HG02852 (cell line): ENCODE measurements around the gene SHF.

Experiments used
- ATAC-seq: cut with Tn5 transposase; IDR thresholded peaks from one replicate; pipeline ENCODE4 v1.9.1; 2021; ENCODE audit warnings: mild to moderate bottlenecking, moderate library complexity; ENCODE audit not compliant: unreplicated experiment

The SHF gene

GRCh38 chr15:45169608-45170480 lies 17.9 kb downstream of the SHF start:
- no peak for ATAC-seq

GRCh38 chr15:45168751-45169551 lies 18.8 kb downstream of the SHF start:
- no peak for ATAC-seq

GRCh38 chr15:45168286-45168685 lies 19.5 kb downstream of the SHF start:
- no peak for ATAC-seq

GRCh38 chr15:45167631-45168205 lies 20.0 kb downstream of the SHF start:
- ATAC-seq = no peak

- ATAC-seq = peak; percentile 91
These were observed 20.7 kb downstream of the SHF start for GRCh38 chr15:45166834-45167630.

- ATAC-seq = no peak
These were observed 22.2 kb downstream of the SHF start for GRCh38 chr15:45165536-45165935.

- ATAC-seq = no peak
These were observed 22.9 kb downstream of the SHF start for GRCh38 chr15:45164914-45165313.

GRCh38 chr15:45163508-45163856 lies 24.3 kb downstream of the SHF start:
- ATAC-seq = no peak

GRCh38 chr15:45162771-45163507 lies 24.8 kb downstream of the SHF start:
- ATAC-seq = peak; percentile 39

- no peak for ATAC-seq
These were observed 26.1 kb downstream of the SHF start for GRCh38 chr15:45161666-45162065.

- ATAC-seq = no peak
These were observed 29.8 kb downstream of the SHF start for GRCh38 chr15:45157974-45158373.

GRCh38 chr15:45156744-45157455 lies 30.9 kb downstream of the SHF start:
- no peak for ATAC-seq

- ATAC-seq = no peak
These were observed 32.0 kb downstream of the SHF start for GRCh38 chr15:45155739-45156138.

- ATAC-seq = no peak
These were observed 35.6 kb downstream of the SHF start for GRCh38 chr15:45151998-45152828.

- ATAC-seq = no peak
These were observed 36.8 kb downstream of the SHF start for GRCh38 chr15:45150997-45151396.

GRCh38 chr15:45150481-45150880 lies 37.3 kb downstream of the SHF start:
- ATAC-seq = no peak

GRCh38 chr15:45149060-45149459 lies 38.7 kb downstream of the SHF start:
- no peak for ATAC-seq
